ENCODE data around the gene OR2AG1.

Gene OR2AG1, protein sequence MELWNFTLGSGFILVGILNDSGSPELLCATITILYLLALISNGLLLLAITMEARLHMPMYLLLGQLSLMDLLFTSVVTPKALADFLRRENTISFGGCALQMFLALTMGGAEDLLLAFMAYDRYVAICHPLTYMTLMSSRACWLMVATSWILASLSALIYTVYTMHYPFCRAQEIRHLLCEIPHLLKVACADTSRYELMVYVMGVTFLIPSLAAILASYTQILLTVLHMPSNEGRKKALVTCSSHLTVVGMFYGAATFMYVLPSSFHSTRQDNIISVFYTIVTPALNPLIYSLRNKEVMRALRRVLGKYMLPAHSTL

DNA sequence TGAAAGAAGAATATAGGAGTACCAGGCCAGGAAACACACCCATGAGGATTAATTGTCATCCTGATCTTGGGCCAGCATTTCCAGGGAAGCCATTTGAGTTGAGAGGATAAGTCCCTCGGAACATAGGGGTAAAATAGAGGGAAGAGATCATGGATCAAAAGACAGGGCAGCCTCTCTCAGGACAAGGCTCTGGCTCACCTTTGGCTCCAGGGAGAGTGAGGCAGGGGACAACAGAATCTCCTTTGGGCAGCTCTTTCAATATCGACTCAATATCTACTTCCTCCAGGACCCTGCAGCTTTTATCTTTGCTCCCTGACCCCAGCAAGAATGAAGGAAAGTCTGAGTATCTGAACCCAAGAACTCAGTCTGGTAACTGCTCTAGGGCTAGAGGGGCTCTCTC is at the start of gene OR2AG1:
Gene OR2AG1, plus strand, starts transcription at position 301 of the 400 bp plus-strand sequence. CDS start 2,018 bp downstream, outside the sequence.
- no peak for DNase-seq

DNA sequence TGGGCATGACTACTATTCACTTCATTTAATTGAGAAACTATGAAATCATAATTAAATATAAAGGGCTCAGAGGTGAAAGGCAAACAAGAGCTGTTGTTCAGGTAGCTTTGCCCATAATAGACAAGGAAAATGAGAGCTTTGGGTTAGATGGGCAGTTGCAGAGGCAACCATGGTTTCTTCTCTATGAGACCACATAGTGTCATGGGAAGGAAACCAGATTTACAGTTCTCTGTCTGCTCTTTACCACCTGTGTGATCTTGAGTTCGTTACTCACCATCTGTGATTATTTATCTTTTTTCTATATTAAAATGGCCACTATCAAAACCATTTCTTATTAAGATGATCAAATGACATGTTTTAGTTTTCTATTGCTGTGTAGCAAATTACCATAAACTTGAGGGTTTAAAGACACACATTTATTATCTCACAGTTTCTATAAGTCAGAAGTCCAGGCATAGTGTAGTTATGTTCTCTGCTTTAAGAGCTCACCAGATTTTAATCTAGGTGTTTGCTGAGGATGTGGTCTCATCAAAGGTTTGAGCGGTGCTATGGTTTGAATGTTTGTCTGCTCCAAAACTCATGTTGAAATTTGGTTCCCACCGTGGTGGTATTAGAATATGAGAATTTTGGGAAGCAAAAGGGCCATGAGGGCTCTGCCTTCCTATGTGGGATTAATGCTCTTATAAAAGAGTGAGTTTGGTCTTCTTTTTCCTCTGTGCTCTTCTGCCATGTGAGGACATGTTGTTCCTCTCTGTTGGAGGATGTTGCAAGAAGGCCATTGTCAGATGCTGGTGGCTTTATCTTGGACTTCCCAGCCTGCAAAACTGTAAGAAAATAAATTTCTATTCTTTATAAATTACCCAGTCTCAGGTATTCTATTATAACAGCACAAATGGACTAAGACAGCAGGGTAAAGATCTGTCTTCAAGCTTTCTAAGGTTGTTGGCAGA is 49.2 kb upstream of the OR2AG1 start:
- no peak for DNase-seq

DNA sequence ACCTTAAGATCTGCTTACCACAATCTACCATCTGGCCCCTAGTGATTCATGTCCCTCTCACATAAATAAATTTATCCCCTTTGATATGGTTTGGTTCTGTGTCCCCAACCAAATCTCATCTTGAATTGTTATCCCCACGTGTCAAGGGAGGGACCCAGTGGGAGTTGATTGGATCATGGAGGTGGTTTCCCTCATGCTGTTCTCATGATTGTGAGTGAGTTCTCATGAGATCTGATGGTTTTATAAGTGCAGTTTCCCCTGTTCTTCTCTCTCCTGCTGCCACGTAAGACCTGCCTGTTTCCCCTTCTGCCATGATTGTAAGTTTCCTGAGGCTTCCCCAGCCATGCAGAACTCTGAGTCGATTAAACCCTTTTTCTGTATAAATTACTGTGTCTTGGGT is 48.2 kb upstream of the OR2AG1 start:
- DNase-seq, result no peak

DNA sequence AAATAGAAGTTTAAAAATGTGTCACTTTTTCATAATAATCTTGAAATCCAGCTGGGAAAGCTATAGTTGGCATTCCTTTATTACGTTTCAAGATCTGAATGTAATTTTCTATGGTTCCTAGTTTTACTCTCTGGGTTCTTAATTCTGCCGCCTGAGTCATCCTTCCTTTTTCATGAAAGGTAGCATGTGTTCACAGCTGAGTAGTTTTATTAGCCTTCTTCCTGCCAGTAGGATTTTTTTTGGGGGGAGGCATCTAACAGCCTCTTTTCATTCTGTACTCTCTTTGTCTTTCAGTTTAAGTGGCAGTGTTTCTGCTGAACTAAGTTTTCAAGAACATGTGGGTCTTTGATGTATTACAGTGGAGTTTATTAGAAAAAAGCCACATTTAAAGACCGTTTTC is 47.5 kb upstream of the OR2AG1 start:
- no peak for DNase-seq

DNA sequence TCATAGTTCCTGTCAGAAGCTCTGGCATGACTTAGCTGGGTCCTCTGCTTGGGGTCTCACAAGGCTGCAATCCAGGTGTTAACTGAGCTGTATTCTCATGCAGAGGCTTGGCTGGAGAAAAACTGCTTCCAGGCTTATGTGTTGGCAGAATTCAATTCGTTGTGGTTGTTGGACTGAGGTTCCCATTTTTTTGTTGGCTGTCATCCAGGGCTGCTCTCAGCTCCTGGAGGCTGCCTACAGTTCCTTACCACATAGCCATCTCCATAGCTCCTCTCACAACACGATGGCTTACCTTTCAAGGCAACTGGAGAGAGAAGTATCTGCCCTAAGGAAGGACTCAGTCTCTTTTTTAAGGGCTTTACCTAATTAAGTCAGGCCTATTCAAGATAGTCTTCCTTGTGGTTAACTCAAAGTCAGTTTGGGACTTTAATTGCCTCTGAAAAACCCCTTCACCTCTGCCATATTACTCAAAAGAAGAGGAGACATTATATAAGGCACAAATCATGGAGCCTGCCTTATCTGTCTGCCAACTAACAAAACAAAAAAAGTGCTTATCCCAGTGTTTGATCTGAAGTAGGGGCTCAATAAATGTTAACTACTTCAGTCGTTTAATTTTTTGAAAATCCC is 46.2 kb upstream of the OR2AG1 start:
- no peak for DNase-seq

DNA sequence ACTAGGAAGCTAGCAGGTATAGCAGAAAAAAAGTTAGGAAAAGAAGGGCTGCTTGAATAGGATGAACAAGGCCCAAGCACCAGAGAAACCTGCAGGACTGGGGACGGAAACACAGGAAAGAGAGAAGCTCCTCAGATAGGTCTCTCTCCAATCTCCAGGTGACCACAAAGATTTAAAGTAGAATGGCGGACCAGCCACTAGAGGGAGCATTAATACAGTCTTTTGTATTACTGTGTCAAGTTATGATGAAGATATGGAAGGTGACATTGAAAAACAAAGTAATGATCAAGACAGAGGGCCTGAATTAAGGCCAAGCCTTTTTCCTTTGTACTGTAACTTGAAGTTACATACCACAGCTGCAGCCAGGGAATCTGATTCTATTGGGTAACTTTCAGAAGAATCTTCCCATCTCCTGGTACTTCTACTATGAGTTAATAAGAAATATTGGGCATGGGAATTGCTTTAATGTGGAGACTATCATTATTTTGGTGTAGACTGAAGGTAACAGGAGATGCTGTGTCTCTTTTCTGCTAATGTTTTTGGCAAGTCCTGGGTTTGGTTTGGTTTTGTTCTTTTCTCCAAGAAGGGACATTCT is 44.9 kb upstream of the OR2AG1 start:
- DNase-seq, result no peak

DNA sequence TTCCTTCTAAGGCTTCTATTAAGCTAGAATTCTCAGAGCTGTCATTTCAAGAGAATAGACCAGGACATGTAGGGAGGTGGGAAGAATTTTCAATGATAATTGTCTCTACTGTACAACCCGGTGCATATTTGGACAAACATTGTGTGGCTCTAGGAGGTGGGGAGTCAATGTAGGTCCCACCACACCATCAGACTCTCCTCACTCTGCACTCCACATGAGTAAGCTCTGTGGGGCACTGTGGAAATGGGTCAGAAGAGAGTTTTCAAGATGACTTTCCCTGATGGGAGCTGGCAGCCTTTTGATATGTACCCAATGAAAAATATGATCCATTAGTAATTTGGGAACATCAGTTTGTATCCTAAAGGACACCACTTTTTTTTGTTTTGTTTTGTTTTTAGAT is 44.2 kb upstream of the OR2AG1 start:
- no peak for DNase-seq

DNA sequence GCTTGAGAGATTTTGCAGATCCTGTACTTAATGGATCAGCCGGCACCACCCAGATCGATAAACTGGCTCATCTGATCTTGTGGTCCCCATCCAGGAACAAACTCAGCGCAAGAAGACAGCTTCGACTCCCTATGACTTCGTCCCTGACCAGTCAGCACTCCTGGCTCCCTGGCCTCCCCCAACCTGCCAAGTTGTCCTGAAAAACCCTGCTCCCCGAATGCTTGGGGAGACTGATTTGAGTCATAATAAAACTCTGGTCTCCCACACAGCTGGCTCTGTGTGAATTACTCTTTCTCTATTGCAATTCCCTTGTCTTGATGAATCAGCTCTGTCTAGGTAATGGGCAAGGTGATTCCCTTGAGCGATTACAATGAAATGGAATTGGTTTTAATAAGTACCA is 40.6 kb upstream of the OR2AG1 start:
- DNase-seq, result no peak

DNA sequence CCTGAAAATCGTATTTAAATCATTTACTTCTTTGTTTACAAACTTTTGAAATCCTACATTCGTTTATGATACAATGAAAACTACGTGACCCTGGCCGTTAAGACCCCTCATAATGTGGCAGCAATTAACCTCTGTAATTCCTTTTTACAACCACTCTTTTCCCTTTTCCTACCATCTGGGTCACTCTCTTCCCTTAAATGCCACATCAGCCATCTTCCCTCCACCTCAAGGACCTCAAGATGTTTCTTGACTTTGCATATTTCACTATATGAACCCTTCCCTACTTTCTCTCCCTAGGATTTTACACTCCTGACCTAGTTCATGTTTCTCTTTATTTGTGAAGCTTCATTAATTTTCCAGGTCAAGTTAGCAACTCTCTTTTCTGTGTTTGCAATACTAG is 37.8 kb upstream of the OR2AG1 start:
- DNase-seq, result no peak

DNA sequence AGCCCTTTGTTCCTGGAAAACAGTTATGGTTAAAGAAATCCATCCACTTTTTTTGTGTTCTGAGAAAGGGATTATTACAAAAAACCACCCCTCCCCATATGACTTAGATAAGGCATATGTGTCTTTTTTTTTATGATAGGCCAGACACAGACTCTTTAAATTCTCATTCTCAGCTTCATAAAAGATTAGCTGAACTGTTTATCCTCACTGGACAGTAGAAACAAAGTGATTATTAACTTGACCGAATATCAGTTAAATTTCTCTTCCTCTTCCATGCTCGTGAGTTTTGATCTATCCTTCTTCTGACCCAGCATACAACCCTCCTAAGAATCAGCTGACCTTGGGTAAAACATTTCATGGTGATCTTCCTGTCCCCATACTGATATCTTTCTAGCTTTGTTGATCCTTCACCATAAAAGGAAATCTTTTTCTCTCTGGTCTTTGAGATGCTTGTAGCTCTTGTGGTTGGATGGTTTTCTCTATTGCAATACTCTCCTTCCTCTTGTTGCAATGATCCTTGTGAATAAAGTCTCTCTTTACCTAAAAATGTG is 37.3 kb upstream of the OR2AG1 start:
- DNase-seq, result no peak

DNA sequence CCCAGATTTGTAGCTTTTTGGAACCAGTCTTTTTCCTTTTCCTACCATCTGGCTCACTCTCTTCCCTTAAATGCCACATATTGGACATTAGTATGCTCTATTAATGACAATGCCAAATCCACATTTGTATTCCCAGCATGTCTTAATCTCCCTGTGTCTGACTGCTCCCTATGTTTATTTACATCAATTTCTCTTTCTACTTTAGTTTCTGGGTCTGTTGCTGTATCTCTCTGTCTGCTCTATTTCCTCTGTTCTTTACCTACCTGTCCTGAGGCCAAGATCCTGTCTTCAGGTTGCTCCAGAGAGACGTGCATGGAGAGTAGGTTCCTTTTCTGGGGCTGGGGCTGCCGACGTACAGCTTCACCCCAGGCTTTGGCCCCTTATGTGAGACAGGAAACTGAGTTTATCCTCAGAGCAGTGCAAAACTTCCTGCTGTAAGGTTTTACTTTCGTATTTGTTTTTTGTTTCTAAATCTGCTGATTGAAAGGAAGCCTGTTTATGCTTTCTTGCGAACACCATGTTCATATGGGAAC is 36.7 kb upstream of the OR2AG1 start:
- no peak for DNase-seq

DNA sequence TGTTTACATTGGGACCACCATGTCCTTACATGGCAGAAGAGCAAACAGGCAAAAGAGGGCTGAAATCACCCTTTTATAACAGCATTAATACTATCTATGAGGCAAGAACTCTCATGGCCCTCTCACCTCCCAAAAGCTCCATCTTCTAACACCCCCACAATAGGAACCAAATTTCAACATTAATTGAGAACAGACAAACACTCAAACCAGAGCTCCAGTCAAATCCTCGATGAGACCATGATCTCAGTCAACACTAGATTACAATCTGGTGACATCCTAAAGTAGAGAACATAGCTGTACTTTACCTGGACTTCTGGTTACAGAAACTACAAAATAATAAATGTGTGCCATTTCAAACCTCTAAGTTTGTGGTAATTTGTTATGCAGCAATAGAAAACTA is 36.2 kb upstream of the OR2AG1 start:
- DNase-seq, result no peak

DNA sequence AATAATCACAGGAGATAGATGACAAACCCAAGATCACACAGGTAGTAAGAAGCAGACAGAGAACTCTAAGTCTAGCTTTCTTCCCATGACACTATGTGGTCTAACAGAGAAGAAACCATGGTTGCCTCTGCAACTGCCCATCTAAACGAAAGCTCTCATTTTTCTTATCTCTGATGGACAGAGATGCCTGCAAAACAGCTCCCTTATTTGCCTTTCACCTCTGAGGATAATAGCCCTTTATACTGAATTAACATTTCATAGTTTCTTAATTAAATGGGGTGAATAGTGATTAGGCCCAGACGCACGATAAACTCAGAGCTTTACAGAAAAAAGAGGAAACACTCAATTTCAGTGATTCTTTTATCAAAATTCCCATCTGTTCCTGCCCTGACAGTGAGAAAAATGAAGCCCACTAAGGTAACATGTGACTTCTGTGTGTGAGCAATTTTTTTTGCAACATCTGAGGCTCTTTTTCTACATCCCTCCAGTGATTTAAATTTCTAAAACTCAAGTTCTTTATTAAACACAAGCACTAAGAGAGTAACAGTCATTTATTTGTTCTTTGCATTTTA is 35.6 kb upstream of the OR2AG1 start:
- no peak for DNase-seq

DNA sequence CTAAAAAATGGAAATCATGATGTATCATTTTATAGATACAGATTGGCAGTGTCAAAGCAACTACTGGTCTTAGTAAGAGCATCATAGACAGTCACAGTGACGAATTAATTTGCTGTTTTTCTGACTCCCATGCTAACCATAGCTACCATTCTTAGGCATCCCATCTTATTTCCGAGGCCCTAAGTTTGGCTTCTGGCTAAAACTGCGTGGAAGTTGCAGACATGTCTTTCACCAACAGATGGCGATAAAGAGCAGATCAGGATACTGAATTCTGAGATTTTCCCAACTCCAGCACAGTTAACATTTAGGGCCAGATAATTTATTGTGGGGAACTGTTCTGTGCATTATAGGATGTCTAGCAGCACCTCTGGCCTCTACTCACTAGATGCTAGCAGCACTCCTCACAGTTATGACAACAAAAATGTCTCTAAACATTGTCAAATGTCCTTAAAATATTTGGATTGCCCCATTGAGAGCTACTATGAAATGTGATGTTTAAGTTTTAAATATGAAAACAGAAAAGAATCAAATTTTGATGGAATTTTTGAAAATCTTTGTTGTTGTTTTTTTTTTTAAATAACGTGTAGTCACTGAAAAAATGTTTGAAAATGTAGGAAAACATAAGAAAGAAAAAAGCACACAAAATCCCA is 27.4 kb upstream of the OR2AG1 start:
- DNase-seq, result no peak

DNA sequence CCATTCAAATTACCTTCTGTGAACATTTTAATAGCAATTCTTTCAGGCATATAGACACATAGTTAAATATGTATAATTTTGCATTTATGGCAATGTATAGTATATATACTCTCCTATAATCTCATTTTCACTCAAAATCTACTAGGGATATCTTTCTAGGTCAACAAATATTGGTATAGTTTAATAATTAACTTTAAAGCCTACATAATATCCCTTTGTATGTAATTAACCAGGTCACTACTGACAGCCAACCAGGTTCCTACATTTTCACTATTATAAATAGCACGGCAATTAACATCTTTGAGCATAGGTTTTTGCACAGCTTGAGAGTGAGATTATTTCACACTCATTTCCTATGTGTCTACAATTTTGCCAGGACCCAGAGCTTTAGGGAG is 26.9 kb upstream of the OR2AG1 start:
- no peak for DNase-seq

DNA sequence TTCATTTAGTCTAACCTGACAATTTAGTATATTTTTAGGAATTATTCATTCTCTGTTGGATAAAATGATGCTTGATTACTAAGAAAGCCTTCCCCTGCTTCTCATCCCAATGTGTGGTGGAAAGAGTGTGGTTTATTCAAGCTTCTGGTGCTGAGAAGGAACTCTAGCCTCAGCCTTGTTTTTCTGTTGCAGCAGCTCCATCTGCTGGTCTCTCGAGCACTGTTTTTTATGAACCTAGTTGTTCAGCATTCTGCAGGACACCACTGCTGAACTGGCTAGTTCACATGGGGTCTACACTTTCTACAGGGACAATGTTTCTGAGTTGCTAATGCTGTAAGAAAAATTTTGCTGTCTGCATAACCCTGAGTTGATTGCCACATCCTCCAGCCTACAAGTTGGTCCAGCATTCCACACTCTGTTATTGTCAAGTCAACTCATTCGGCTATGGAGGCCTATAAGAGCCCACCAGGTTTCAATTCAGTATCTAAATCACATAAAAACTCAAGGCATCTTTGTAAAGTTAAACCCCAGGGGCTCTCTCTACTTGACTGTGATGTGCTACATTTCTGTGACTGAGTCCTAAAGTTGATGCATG is 25.4 kb upstream of the OR2AG1 start:
- no peak for DNase-seq

DNA sequence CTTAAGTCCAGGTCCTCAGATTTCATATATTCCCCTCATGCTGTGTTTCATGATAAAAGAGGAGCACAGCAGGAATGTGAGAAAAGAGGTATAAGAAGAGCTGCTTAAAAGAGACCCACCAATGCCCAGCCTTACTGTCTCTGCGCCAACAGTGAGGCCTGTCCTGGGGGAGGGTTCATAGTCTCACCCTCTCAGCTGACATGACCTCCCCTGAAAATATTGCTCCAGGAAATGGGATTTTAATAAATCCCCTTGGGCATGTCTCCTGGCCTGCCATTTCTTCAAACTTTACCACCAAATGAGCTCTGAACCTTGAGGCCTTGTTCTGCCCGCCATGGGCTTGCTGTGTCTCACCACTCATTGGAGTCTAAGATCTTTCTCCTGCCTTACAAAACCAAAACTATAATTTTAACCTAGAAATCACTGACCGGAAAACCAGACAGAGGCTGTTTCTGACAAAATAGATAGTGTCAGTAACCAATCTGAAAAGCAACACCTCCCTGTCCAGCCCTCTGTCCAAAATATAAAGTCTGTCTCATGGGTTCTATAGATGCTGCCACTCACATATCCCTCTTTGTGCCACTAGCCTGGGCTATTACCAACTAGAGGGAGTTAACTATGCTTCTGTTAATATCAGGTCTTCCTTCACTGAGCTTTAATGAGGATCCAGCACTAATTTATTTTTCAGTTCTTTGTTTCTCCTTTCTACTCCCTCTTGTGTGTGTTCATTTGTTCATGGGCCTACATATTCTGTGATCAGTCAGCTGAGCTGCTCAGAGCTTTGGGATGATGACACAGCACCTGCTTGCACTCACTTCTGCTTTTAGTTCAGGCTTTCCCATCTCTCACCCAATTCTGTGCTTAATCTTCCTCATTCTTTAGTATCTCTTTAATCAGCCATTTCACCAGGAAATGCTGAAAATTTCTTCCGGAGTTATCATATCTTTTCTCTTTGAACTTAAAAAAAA is 10.6 kb upstream of the OR2AG1 start, which contains the start of gene OR2AG2:
Gene OR2AG2, minus strand, starts transcription at position 51 of the 968 bp plus-strand sequence. CDS start 3,019 bp downstream, outside the sequence.
- no peak for DNase-seq

DNA sequence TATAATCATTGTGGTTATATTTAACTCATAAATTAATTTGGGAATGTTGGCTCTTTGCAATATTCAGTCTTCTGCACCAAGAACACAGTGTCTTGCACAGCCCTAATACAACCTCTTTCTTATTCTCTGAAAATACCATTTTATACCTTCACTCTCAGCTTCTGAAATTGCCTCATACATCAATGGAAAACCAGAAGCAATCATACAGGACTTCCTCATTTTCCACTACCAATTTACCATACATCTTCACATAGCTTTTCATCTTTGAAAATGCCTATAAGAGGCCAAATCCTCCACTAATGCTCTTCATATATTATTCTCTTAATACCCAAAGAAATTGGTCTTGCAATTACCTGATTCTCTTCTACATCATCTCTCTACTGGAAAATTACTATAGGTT is 4.3 kb upstream of the OR2AG1 start:
- no peak for DNase-seq

DNA sequence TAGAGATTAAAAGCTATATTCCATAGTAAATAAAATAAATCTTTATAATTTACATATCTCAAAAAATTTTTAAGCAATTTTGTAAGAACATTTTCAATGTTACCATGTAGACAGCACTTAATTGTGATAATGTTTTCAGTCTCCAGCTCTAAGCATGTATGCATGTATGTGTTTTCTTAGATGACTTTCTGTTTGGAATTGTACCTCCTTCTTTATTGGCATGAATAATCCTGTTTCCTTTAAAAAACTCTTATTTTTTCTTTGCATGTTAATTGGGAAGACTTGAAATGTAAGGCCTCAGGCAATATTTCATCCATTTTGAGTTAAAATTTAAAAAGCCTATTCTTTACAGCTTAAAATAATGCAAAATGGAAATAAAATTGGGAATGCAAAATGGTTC is 2.0 kb upstream of the OR2AG1 start:
- DNase-seq, result no peak

DNA sequence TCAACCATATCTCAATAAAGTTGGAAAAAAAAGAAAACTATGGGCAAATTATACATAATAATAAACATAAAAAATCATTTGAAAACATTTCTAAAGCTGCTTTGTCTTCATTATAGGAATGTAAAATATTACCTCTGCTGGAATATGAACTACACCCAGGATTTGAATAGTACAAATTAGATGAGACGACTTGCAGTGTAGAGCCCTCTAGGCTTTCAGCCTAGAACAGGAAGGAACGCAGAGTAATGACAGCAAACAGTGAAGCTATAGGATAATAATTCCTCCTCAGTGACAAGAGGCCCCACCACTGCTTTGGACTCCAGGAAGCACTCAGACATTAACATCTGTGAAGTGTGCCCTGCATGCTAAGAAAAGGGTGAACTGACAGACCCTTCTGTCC is 7.7 kb downstream of the OR2AG1 start:
- DNase-seq, result no peak
